ENCODE results near the gene RALGPS1.

The RALGPS1 gene

GRCh38 chr9:127096208-127096607 lies 181.6 kb downstream of the RALGPS1 start:
- in situ Hi-C loops (cut with MboI; ENCODE audit: low pct_unique_long_range_greater_than_20kb, low sequenced_read_pairs, unreplicated experiment), result no loop called here
- no peak for DNase-seq (ENCODE audit: low spot score)
- TF ChIP-seq, protein P1, sequence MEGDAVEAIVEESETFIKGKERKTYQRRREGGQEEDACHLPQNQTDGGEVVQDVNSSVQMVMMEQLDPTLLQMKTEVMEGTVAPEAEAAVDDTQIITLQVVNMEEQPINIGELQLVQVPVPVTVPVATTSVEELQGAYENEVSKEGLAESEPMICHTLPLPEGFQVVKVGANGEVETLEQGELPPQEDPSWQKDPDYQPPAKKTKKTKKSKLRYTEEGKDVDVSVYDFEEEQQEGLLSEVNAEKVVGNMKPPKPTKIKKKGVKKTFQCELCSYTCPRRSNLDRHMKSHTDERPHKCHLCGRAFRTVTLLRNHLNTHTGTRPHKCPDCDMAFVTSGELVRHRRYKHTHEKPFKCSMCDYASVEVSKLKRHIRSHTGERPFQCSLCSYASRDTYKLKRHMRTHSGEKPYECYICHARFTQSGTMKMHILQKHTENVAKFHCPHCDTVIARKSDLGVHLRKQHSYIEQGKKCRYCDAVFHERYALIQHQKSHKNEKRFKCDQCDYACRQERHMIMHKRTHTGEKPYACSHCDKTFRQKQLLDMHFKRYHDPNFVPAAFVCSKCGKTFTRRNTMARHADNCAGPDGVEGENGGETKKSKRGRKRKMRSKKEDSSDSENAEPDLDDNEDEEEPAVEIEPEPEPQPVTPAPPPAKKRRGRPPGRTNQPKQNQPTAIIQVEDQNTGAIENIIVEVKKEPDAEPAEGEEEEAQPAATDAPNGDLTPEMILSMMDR (IDR thresholded peaks at IDR 0.05; ENCODE audit: extremely low read depth, insufficient read depth, missing control alignments), result no peak

DNA sequence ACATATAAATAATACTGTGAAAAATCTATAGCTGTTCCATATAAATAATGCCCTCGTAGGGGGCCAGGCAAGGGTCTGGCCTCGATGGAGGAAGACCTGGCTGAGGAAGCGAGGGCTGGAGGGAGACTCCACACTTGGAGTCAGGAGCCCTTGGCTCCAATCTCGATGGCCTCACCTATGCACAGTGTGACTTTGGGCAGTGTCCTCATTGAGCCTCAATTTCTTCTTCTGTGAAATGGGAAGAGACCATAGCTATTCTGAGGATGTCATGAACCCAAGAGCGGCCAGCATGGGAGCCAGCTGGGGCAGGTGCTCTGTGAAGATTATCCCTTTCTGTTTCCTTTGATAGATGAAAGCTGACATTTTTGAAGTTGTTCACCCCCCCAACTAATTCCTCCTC lies 183.1 kb downstream of the RALGPS1 start:
- TF ChIP-seq, protein P1 (IDR thresholded peaks at IDR 0.05; ENCODE audit: extremely low read depth, insufficient read depth, missing control alignments), result no peak
- DNase-seq (ENCODE audit: low spot score), result no peak
- in situ Hi-C loops (cut with MboI; ENCODE audit: low pct_unique_long_range_greater_than_20kb, low sequenced_read_pairs, unreplicated experiment), result no loop called here

DNA sequence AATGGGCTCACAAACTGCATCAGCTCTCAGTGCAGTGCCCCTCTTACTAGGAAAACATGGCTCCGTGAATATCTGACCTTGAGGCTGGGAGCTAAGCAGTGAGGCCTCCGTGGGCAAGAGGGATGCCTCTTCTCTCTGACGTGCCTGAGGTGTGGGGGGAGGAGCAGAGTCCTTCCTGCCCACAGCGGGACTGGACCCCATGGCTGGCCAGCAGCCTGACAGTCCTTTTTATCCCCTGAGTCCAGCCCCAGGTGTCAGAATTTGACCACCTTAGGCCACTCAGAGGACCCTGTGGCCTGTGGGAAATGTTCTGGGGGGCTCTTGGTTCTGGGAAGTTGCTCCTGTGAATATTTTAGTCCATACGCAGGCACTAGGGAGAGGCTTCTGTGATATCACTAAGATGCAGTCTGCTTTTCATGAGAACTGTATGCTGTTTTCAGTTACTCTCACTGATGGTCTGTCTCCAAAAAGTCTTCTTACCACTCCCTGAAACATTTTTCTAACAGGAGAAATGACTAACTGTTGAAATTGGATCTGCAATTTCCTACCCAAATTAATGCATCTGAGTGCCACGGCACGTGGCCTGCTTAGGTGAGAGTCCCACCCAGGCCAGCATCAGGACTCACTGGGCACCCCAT lies 184.5 kb downstream of the RALGPS1 start:
- in situ Hi-C loops (cut with MboI; ENCODE audit: low pct_unique_long_range_greater_than_20kb, low sequenced_read_pairs, unreplicated experiment), result no loop called here
- DNase-seq (ENCODE audit: low spot score), result no peak
- TF ChIP-seq, protein P1 (IDR thresholded peaks at IDR 0.05; ENCODE audit: extremely low read depth, insufficient read depth, missing control alignments), result no peak

DNA sequence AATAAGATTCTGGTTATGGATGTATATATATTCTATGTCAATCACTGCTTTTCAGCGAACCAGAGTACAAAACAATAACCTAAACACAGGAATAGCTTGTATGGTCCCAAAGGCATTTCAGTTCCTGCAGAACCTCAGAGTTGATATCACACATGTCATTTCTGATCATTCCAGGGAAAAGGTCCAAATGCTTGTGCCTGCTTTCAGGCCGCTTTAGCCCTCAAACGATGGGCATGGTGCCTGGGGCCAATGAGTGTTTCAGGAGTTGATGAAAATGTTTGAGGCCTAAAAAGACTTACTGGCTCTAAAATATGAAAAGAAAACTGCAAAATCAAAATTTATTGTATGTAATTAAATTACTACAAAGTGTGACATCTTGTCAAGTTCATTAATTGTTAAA lies 185.1 kb downstream of the RALGPS1 start:
- DNase-seq (ENCODE audit: low spot score), result no peak

GRCh38 chr9:127102176-127102575 lies 187.6 kb downstream of the RALGPS1 start:
- TF ChIP-seq, protein P1 (IDR thresholded peaks at IDR 0.05; ENCODE audit: extremely low read depth, insufficient read depth, missing control alignments), result no peak
- in situ Hi-C loops (cut with MboI; ENCODE audit: low pct_unique_long_range_greater_than_20kb, low sequenced_read_pairs, unreplicated experiment), result no loop called here
- no peak for DNase-seq (ENCODE audit: low spot score)

More for the DNA sequence above, 185.1 kb downstream of the RALGPS1 start:
- TF ChIP-seq, protein P1 (IDR thresholded peaks at IDR 0.05; ENCODE audit: extremely low read depth, insufficient read depth, missing control alignments), result no peak
- in situ Hi-C loops (cut with MboI; ENCODE audit: low pct_unique_long_range_greater_than_20kb, low sequenced_read_pairs, unreplicated experiment), result no loop called here

- in situ Hi-C loops (cut with MboI; ENCODE audit: low pct_unique_long_range_greater_than_20kb, low sequenced_read_pairs, unreplicated experiment), result no loop called here
- DNase-seq (ENCODE audit: low spot score), result no peak
- TF ChIP-seq, protein P1 (IDR thresholded peaks at IDR 0.05; ENCODE audit: extremely low read depth, insufficient read depth, missing control alignments), result no peak
Measured at GRCh38 chr9:127102788-127103187, 188.2 kb downstream of the RALGPS1 start.
